IPS DF 6.9 (cell line): ENCODE measurements around the gene ACSL4.

Source experiments
- DNase-seq: peaks from one replicate; pipeline ENCODE4 v3.0.0-alpha.2; 2013; ENCODE audit warnings: low read depth, low spot score
- H3K27ac ChIP-seq: one replicate; pipeline ENCODE4 v1.5.1; 2013; ENCODE audit warnings: low read length, control low read depth
- H3K27me3 ChIP-seq: 2 replicates; pipeline ENCODE4 v1.6.1; 2013; ENCODE audit warnings: mild to moderate bottlenecking, low read length; ENCODE audit not compliant: control insufficient read depth, insufficient read depth
- H3K36me3 ChIP-seq: 2 replicates; pipeline ENCODE4 v1.6.1; 2013; ENCODE audit warnings: low read length; ENCODE audit not compliant: control insufficient read depth, insufficient read depth
- H3K4me1 ChIP-seq: 2 replicates; pipeline ENCODE4 v1.6.1; 2013; ENCODE audit warnings: low read length; ENCODE audit not compliant: control insufficient read depth, insufficient read depth
- H3K4me3 ChIP-seq: 2 replicates; pipeline ENCODE4 v1.5.1; 2013; ENCODE audit warnings: mild to moderate bottlenecking, low read length
- H3K9me3 ChIP-seq: 2 replicates; pipeline ENCODE4 v1.6.1; 2013; ENCODE audit warnings: low read length, inconsistent platforms; ENCODE audit not compliant: control insufficient read depth, insufficient read depth
- whole genome bisulfite sequencing: extraction: QIAGEN DNeasy Blood & Tissue Kit; methylation state at CpG from one replicate; pipeline ENCODE4 v1.1.7; 2013; ENCODE audit warnings: mixed read lengths, missing lambda C conversion rate; ENCODE audit not compliant: insufficient read length, insufficient coverage; 5-methylcytosine and 5-hydroxymethylcytosine counted together

Gene ACSL4

GRCh38 chrX:109623997-109624396 lies 109.1 kb downstream of the ACSL4 start:
- no peaks in the 10 kb centered on the region for H3K9me3 ChIP-seq
- DNase-seq: no peak
- H3K4me1 ChIP-seq: no peaks in the 10 kb centered on the region
- WGBS: no CpG with 5 or more reads among the region's 8 CpGs
- no peaks in the 10 kb centered on the region for H3K27me3 ChIP-seq
- H3K36me3 ChIP-seq: no peaks in the 10 kb centered on the region
- H3K27ac ChIP-seq: no peak overlapping the region
- H3K4me3 ChIP-seq: no peak overlapping the region

- WGBS: no CpG with 5 or more reads among the region's 4 CpGs
- Histone ChIP-seq H3K4me3 (no peak overlapping the region), H3K27me3 (no peaks in the 10 kb centered on the region), H3K36me3 (no peaks in the 10 kb centered on the region), H3K9me3 (no peaks in the 10 kb centered on the region), H3K27ac (no peak overlapping the region), H3K4me1 (no peaks in the 10 kb centered on the region)
- DNase-seq: no peak
Measured at GRCh38 chrX:109622270-109622669, 110.8 kb downstream of the ACSL4 start.

DNA sequence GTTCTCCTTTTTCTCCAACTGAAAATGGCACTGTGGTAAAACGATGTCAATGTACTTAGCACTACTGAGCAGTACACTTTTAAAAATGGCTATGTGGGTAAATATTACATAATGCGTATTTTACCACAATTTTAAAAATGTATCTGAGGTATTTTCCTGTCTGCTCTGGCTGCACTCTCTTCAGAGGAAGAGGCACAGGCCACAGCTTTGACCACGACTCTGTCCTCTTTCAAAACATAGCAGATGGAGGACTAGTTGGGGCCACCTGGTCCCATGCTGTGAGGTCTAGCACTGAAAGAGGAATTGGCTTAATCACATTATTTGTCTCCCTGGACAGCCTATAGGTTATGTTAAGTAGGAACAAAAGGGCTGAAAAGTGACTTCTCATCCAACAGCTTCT lies 113.3 kb downstream of the ACSL4 start:
- Histone ChIP-seq H3K9me3 (no peaks in the 10 kb centered on the region), H3K36me3 (no peaks in the 10 kb centered on the region), H3K27ac (no peak overlapping the region), H3K4me3 (no peak overlapping the region), H3K4me1 (no peaks in the 10 kb centered on the region), H3K27me3 (no peaks in the 10 kb centered on the region)
- no CpG with 5 or more reads among the region's 3 CpGs for WGBS
- DNase-seq: no peak

- no peak for DNase-seq
- no peak overlapping the region for H3K4me3 ChIP-seq
- no peaks in the 10 kb centered on the region for H3K9me3 ChIP-seq
- no peak overlapping the region for H3K27ac ChIP-seq
- no peaks in the 10 kb centered on the region for H3K27me3 ChIP-seq
- WGBS: no CpG with 5 or more reads among the region's 6 CpGs
- no peaks in the 10 kb centered on the region for H3K36me3 ChIP-seq
- no peaks in the 10 kb centered on the region for H3K4me1 ChIP-seq
Measured at GRCh38 chrX:109614951-109615350, 118.1 kb downstream of the ACSL4 start.

DNA sequence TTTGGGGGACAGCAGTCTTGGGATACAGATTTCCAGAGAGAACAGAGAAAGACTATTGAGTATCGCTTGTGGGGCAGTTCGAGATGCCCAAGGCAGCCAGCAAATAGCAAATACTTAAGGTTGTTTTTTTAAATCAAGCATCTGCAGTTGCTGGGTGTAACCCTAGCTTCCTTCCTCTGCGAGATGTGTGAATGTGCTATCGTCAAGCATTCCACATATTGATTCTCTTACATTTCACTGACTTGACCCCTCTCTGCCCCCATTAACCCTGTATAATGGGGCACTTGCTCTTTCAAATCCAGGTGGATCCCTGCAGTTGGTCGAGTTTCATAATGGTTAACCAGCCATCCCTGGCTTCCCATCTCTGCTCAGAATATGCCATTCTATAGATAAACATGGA lies 131.6 kb downstream of the ACSL4 start:
- H3K27me3 ChIP-seq: no peaks in the 10 kb centered on the region
- no CpG with 5 or more reads among the region's 5 CpGs for WGBS
- H3K4me1 ChIP-seq: no peaks in the 10 kb centered on the region

GRCh38 chrX:109600237-109600651 lies 132.8 kb downstream of the ACSL4 start:
- H3K4me1 ChIP-seq: no peaks in the 10 kb centered on the region
- H3K27ac ChIP-seq: no peak overlapping the region
- H3K27me3 ChIP-seq: no peaks in the 10 kb centered on the region
- WGBS: no CpG with 5 or more reads among the region's 16 CpGs
- DNase-seq: no peak
- no peaks in the 10 kb centered on the region for H3K36me3 ChIP-seq
- H3K9me3 ChIP-seq: no peaks in the 10 kb centered on the region
- H3K4me3 ChIP-seq: no peak overlapping the region

More for the DNA sequence above, 131.6 kb downstream of the ACSL4 start:
- no peak for DNase-seq
- Histone ChIP-seq H3K4me3 (no peak overlapping the region), H3K36me3 (no peaks in the 10 kb centered on the region), H3K27ac (no peak overlapping the region), H3K9me3 (no peaks in the 10 kb centered on the region)

DNA sequence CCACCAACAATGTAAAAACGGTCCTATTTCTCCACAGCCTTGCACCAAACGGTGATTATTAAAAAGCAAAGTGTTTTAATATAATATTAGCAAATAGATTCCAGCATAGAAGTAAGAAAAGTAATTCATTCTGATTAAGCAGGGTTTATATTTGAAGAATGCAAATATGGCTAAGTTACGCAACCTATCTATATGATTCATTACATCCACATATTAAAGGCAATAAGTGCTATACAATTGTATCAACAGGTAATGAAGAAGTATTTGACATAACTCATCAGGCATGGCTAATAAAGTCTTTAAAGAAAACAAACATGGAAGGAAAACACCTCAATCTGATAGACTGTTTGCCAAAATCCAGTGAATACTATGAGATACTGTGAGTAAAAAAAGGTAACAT lies 137.0 kb downstream of the ACSL4 start:
- no CpG with 5 or more reads among the region's 3 CpGs for WGBS
- Histone ChIP-seq H3K4me1 (no peaks in the 10 kb centered on the region), H3K27ac (no peak overlapping the region), H3K27me3 (no peaks in the 10 kb centered on the region), H3K36me3 (no peaks in the 10 kb centered on the region), H3K4me3 (no peak overlapping the region), H3K9me3 (no peaks in the 10 kb centered on the region)
- DNase-seq: no peak
